Suppressor macrophage treated with lipopolysaccharide for 1 hour (primary cell): ENCODE data around the gene KIAA1549.
"Not testable (repeated sequence)": the region's sequence is repeated elsewhere in the genome, so short reads cannot be mapped to it uniquely, and the experiment has no call there.

ENCODE experiments used
- DNase-seq, 3 donors: peaks; one replicate each; pipeline ENCODE4 v3.0.0-alpha.2; 2020 to 2022

KIAA1549 gene

GRCh38 chr7:138843632-138844580, 137.3 kb downstream of the KIAA1549 start:
- no peak for DNase-seq

GRCh38 chr7:138842111-138842510, 139.1 kb downstream of the KIAA1549 start:
- DNase-seq, result peak; percentile 54 to 62 (median 55)

- DNase-seq, result no peak
These were observed 143.0 kb downstream of the KIAA1549 start for GRCh38 chr7:138838166-138838565.

GRCh38 chr7:138837627-138838026, 143.6 kb downstream of the KIAA1549 start:
- DNase-seq, result no peak

GRCh38 chr7:138835087-138835486, 146.1 kb downstream of the KIAA1549 start:
- DNase-seq, result no peak

GRCh38 chr7:138834583-138834982, 146.6 kb downstream of the KIAA1549 start:
- no peak for DNase-seq

- DNase-seq, result no peak
These were observed 147.6 kb downstream of the KIAA1549 start for GRCh38 chr7:138833596-138833995.

- DNase-seq, result no peak
These were observed 148.2 kb downstream of the KIAA1549 start for GRCh38 chr7:138832966-138833365.

- no peak for DNase-seq
These were observed 151.9 kb downstream of the KIAA1549 start for GRCh38 chr7:138829335-138829734.

GRCh38 chr7:138828302-138828701, 152.9 kb downstream of the KIAA1549 start:
- no peak for DNase-seq

GRCh38 chr7:138825049-138825721, 156.0 kb downstream of the KIAA1549 start:
- DNase-seq, result no peak

GRCh38 chr7:138822867-138823535, 158.2 kb downstream of the KIAA1549 start:
- DNase-seq, result no peak

- DNase-seq, result no peak
These were observed 159.3 kb downstream of the KIAA1549 start for GRCh38 chr7:138821912-138822311.

GRCh38 chr7:138819625-138820024, 161.6 kb downstream of the KIAA1549 start:
- no peak for DNase-seq

GRCh38 chr7:138816650-138817049, 164.5 kb downstream of the KIAA1549 start:
- no peak for DNase-seq

- DNase-seq, result no peak
These were observed 166.3 kb downstream of the KIAA1549 start for GRCh38 chr7:138814816-138815332.

GRCh38 chr7:138813945-138814344, 167.2 kb downstream of the KIAA1549 start:
- no peak for DNase-seq

GRCh38 chr7:138811327-138811726, 169.9 kb downstream of the KIAA1549 start:
- not testable (repeated sequence) for DNase-seq

GRCh38 chr7:138809346-138809745, 171.8 kb downstream of the KIAA1549 start:
- DNase-seq, result no peak

GRCh38 chr7:138804618-138805017, 176.6 kb downstream of the KIAA1549 start:
- no peak for DNase-seq

GRCh38 chr7:138802706-138803105, 178.5 kb downstream of the KIAA1549 start:
- DNase-seq, result no peak

GRCh38 chr7:138801256-138801655, 179.9 kb downstream of the KIAA1549 start:
- DNase-seq, result no peak

- no peak for DNase-seq
These were observed 181.7 kb downstream of the KIAA1549 start for GRCh38 chr7:138799336-138800000.
